H1 (cell line): ENCODE data around the gene WIPF3. TPM values are rescaled to one million over a fixed set of nuclear protein-coding genes. Genes with fewer than 3 reads are reported as not detected.

ENCODE experiments used
- CHD2 ChIP-seq: IDR thresholded peaks from 2 replicates; pipeline ENCODE4 v1.6.1; 2012; ENCODE audit warnings: low read length, improper control_type of control experiment
- POLR2AphosphoS5 ChIP-seq: IDR thresholded peaks from 2 replicates; pipeline ENCODE4 v1.6.1; 2011; ENCODE audit warnings: low read depth, low read length
- SUZ12 ChIP-seq: fragments of 200-600 bp; sonication (generic); IDR thresholded peaks from 2 replicates; pipeline ENCODE4 v1.6.1; 2012; ENCODE audit warnings: mild to moderate bottlenecking, inconsistent platforms, low read length, moderate library complexity, mixed read lengths
- polyA plus RNA-seq, 7 experiments: library from polyadenylated mRNA; depleted of rRNA in 3 of 7; stranded (reverse) in 5 of 7; unstranded in 2 of 7; fragments of >200 nt in 5 of 7; fragments of 200-250 nt in 2 of 7; gene quantifications; 1 replicate in 5 of 7; 2 replicates in 1 of 7; 4 replicates in 1 of 7; pipeline versions ENCODE4 v1.2.1 to v1.2.3, GENCODE V29; 2011 to 2013; ENCODE audit warnings: missing spikeins in 2 of 7, mixed read lengths in 2 of 7
- total RNA-seq: library from RNA; stranded (reverse); fragmentation: NEBNext Ultra II Directional; extraction: Animal tissue kit (Norgen Biotek cat#: 25700); gene quantifications from 2 replicates; pipeline ENCODE4 v1.2.1, GENCODE V29; 2021

The WIPF3 gene
- total and polyA plus RNA-seq, 2 of the 8 experiments (the other 6 are each of a cell fraction or from before 2014, with no cell fraction given) = 5.0 to 12.1 TPM

GRCh38 chr7:29825775-29826529 is 19.6 kb downstream of the WIPF3 start (continued):
- TF ChIP-seq CHD2 = no peak
- TF ChIP-seq SUZ12 = no peak
- no peak for TF ChIP-seq POLR2AphosphoS5
